Measurements from ENCODE around the gene EN2. TPM values are rescaled to one million over a fixed set of nuclear protein-coding genes. Genes with fewer than 3 reads are reported as not detected.

EN2 gene
- polyA plus RNA-seq, 1 donor: 1.0 TPM

DNA sequence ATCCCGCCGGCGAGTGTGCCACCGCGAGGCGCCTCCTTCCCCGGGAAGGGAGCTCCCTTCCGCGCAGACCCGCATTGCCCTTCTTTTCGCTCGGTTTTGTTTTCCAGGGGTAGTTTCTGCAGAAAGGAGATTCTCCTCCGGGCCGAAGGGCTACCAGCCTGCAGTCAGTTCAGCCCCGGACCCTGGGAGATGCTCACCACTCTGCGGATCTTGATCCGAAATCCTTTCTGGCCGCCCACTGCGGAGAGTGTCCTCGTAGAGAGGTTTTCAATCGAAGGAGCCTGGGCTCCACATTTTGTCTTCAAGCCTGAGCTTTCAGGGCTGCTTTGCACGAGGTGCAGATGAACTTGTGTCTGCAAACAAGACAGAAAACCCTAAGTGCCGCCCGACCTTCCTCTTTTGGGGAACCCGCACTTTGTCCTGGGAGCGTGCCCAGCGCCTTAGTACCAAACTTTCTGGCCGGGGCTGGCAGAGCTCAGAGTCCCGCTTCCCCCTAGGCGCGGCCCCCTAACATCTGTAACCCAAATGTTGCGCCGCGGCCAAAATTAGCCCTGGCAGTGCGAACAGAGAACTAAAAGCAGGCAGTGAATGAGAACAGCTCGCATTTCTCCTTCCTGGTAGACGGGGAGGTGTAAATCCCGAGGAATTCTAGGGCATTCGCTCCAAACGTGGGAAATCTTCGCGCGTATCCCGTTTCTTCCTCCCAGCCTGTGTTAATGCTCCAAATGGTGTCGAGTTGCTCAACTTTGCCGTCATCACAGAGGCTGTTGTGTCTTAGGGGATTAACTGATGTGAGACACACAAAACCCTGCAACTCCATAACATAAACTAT, 6.7 kb upstream of the EN2 start:
- no peak for DNase-seq

DNA sequence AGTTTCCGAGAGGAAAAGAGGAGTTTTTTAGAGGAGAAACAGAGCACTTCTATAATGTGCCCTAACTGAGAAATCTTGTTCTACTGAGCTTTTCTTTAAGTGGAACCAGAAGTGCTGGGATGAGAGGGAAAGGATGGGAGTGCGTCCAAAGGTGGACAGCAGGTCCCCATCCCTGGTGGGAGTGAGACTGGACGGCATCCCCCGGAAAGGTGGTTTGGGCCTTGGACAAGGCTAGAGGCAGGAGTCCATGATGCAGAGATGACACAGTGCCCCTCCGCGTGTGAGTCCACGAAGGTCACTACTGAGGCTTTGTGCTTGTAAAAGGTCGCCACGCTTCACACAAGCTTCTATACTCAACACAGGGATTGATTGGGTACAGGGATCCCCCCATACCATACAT, 6.1 kb upstream of the EN2 start:
- no peak for DNase-seq

DNA sequence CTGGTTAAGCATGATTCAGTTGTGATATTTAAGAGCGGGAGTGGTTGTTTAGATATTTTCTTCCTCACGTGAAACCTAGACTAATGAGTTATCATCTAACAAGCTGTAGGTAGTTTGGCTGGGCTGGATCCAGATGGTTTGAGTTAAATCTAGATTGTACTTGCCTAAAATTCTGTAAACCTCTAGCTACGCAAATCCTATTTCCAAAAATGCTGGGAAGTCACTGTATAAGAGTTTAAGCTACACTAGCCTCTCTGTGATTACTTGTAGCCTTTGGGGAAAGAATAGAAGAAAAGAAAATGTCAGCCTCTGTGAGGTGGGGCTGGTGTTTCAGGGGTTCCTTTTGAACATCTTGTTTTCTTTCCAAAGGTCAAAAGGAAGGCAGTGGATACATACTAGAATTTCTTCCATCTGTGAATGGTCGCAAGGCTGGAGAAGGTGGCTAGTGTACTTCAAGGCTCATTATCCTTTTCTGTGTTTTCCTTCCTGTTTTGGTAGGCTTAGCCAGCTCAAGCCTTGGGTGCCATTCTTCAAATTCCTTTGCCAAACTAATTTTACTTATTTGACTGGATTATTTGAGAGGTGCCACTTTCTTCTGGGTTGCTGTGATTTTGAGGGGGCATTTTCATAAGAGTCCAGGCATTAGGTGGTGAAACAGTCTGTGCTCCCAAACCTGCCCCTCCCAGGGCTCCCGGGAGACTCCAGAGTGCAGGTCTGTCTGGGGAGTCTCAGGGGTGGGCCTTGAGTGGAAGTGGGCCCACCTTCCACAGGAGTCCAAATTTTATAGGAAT, 5.2 kb upstream of the EN2 start:
- DNase-seq: no peak

DNA sequence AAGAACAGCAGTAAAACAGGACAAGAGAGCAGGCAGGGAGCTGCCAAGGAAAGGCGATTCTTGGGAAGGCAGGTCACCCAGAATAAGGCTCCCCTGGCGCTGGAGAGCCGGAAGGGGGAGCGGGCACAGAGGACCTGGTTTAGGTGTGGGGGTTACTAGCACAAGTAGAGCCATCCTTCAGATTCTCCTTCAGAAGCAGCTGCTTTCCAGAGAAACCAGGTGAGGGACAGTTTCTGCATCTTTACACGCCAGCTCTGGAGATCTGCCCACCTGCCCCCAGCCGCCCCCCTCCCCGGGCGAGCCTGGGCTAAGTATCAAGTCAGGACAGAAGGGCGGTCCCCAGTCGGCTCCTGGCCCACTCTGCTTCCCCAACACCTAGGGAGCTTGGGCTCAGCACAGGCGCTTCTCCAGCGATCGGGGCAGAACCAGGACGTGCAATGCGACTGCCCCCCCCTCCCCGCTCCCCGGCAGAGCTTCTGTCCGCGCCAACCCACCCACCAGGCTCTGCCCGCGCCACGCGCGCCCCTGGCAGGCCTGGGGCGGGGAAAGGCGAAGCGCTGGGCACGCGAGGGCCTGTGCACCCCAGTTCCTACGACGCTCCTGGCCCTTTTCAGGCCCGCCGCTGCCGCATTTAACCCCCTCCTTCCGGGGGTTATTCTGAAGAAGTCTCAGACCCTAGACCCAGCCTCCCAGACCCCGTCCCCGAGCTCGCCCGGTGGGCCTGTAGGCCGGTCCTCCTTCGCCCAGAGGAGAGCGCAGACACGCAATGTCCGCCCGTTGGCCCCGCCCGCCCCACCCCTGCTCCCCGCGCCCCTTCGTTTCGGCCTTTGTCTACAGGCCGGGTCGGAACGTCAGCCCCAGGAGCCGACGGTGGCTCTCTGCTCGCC, 4.4 kb upstream of the EN2 start:
- no peak for DNase-seq

DNA sequence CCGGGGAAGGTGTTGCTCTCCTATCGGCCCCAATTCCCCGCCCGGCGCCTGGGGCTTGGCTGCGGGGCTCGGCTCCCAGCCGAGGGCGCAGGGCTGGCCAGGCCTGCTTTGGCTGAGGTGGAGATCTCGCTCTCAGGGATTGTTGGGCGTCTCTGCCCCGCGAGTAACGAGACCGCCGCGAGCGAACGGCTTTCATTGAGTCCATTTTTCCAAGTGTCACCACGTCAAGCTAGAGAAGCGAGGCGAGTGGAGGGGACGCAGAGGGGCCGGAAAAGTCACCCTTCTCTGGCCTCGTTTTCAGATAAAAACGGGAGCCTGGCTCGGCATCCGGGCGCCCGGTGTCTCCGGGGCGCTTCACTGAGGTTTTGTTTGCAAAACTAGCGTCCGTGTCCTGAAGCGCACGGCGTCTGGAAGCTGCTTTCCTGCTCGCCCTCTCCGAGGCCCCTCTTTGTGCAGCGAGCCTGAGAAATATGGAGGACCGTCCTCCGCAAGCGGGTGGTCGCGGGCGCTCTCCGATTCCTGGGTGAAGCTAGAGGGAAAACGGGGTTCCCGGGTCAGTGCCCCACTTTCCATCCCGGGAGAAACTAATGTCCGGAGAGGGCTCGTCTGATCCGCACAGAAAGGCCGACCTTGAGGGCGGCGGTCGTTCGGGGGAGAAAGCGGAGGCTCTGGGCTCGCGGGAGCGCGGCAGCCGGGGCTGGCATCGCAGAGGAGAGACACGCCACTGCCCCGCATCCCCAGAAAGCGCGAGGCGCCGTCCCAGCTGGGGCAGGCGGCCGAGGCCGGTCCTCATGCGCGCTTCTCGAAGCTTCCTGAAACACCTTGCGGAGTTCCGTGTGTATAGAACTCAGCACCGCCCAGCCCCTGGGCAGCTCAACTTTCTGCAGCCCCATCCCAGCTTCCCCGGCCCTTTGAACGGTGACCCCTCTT, 3.5 kb upstream of the EN2 start:
- DNase-seq: no peak

DNA sequence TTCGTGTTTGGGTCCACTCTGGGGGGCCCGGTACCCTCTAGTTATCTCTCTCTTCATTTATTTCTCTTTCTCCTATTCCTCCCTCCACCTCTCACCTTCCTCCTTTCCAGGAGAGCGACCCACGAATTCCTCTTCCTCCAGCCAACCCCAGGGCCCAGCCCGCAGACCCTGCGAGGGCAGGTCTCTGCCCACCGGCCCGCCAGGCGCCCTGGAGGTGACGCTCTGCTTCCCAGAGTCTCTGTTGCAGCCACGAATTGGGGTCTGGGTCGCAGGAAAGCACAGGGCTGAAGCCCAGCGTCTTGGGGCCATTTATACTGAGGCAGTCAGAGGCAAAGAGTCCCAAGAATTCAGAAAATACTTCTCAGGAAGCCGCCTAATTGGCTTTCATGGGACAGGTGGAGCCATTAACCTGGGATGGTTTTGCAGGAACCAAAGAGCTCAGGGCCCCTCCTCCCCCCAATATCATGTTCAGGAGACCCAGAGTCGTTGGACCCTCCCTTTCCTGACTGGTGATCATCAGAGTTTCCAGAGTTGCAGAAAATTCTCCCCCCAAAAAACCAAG, 2.7 kb upstream of the EN2 start:
- no peak for DNase-seq

DNA sequence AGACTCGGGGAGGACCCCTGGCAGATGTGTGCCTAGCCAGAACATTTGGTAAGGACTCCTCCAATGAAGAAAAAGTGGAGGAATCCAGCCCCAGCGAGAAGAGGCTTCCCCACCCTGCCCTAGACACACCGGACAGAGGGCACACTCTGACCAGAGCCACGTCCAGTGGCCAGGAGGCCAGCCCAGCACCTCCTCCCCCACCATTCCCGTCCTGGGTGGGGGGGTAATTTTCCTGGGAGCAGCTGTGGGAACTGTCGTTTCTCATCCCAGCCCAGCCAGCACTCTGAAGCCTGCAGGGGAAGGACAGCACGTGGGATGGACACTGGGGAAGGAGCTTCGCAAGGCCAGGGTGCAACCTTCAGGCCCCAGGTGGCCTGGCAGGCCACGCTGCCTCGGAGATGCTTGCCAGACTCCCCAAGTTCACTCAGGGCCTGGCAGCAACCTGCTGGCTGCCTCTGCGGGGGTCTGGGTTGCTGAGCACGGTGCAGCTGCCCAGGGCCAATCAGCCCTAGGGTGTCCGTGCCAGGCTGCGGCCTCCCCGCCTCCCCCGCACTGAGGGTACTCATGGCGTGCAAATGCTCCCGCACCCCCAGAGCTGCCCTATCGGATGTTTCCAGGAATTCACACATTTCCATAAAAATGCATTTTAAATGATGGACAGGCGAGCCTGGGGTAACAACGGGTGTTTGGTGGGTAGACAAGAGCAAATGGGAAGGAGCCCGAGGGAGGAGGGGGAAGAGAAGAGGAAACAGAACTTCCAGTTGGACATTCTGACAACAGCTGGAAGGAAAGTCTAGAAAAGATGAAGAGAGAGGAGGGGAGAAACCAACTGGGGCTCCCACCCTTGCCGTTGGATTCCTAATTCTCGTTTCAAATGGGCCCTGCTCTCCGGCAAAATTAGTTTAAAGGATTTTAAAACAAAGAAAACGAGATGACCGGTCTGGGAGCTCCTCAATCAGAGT, 1.9 kb upstream of the EN2 start:
- DNase-seq: no peak

DNA sequence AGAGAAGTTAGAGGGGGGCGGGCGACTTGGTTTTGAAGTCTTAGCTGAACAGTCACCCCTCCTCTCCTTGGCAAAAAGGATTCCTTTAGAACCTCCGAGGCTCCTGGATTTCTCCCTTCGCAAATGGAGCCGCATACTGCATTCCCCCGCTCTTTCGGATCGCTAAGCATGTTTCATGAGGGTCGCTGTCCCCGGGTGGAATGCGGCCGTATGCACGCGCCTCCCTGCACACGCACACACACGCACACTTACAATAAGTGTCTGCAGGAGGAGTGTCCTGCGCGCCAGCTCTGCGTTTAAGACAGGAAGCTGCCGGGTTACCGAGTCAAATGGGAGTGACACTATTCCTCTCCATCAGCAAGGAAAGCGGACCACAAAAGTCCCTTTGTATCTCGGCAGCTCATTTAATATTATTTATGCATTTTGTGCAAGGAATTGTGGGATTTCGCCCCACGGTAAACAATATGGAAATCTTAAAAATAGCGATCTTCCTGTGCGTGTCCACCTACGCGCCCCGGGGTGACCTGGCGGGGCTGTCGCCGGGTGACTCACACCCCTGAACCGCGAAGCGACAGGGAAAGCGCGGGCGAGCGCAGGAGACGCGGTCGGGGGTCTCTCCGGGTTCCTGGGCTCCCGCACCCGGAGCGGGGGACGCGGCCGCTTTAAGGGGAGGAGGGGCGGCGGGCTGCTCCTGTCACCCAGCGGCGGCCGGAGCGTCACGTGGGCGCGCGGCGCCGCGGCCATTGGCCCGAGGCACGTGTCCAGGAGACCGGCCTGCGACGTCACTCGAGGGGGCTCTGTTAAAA, 988 bp upstream of the EN2 start:
- DNase-seq: peak; percentile 83

DNA sequence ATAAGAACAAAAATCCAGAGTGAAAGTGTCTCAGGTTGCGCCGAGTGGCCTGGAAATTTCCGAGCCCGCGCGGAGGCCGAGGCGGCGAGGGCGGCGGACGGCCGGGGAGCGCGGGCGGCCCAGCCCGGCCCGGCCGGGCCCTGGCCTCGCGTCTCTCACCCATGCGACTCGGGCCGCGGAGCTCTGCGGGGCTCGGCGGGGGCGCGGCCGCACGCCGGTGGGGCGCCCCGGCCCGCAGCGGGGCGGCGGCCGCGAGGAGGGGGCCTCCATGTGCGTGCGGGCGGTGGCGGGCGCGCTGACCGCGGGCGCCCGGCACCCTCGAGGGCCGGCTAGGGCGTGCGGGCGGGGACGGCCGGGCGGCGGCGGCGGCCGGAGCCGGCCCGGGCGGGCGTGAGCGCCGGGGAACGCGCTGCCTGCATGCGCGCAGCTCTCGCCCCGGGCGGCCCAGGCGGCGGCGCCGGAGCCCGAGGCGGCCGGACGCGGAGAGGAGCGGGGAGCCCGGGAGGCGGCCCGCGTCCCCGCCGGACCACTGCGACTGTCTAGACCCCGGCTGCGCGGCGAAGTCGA, 302 bp upstream of the EN2 start:
- no peak for DNase-seq

DNA sequence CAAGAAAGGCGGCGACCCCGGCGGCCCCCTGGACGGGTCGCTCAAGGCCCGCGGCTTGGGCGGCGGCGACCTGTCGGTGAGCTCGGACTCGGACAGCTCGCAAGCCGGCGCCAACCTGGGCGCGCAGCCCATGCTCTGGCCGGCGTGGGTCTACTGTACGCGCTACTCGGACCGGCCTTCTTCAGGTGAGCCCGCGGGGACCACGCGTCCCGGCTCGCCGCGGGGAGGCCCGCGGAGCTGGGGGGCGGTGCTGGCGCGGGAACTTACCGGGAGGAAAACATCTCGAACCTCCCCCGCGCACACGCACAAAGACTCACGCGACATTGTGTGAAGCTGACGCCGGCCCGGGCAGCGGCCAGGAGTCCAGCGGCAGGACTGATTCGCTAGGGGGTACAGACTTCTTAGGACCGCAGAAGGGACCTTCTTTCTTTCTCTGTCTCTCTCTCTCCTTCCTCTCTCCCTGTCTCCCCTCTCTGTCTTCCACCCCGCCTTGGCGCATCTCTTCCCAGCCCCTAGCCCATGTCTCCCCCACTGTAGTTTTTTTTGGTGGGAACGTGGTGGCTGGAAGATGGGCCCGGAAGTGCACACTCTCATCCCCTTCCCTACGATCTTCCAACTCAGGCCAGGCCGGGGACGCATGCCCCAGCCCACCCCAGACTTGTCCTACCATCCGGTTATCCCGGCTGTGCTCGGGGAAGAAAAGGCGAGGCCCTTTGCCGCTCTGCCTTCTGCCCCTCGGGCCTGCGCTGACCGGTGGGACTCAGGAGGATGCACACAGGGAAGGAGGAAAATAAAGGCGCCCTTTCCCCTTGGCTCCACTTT, 1.2 kb downstream of the EN2 start:
- no peak for DNase-seq

DNA sequence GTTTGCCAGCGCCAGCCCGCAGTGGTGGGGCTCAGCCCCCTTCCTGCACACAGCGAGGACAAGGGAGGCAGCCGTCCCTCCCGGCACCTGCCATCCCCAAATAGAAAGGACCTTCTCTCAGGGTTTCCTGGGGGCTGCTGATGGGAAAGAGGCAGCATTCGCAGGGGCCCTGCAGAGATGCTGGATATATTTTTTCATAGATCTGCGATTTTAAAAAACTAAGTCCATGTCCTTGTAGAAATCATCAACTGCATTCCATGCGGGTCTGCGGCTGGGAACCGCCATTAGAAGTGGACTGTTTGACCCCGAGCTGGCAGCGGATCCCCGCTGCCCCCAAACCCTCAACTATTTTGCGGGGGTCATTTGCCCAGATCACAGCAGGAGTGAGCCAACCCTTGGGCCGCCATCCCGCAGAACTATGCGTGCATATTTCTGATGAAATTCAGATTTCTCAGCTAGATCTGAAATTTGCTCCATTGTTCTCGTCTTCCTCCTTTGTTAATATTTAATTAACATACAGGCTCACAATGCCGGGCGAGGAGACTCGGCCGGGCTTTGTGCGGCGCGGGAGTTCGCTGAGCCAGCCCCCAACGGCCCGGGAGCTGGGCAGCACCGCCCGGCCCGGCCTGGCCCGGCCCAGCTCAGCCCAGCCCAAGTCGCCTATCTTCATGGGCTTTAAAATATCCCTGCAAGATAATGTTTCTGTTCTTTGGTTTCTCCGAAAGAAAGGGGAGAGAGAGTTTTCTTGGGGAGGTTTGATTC, 2.0 kb downstream of the EN2 start:
- DNase-seq: no peak

DNA sequence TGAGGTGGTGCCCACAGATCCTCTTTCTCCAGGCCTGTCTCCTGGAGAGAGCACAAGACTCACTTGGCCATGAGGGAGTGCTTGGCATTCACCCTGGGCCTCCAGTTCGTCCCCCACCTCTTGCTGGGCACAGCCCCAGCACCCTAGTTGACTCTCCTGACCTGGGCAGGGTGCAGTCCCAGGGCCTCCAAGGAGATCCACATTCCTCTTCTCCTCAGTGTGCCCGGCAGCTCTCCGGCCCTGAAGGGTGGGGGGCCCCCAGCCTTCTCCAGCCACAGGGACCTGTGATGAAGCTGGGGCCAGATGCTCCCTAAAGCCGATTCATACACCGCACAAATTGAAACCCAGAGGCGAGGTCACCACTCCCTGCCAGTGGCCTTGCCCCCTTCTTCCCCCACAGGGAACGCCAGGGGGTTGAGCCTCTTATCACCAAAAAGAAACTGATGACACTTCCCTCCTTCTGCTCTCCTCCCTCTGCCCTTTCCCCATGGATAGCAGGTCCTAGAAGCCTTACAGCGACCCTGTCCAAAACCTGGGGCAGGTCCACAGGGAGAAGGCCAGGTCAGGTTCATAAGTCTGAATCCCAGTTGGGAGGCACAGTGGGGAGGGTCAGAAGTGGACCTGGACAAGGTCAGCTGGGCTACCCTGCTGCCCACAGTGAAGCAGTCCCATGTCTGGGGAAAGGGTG, 3.1 kb downstream of the EN2 start:
- DNase-seq: no peak

DNA sequence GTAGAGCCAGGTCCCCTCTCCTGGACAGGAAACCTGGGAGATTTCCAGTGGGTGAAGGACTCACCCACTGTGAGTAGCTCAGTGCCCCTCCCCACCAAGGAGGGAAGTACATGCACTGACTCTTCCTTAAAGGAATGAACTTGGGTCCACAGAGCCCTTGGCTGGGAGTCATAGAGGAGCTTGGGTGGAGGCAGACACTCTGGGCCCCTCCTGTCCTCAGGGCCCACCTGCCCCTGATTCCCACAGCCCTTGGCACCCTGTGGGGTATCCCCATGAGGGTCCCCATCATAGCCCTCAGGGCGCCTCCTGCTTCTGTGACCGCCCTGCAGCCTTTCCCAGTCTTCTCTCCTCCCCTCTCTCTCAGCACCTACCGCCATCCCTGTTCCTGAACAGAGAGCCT, 3.7 kb downstream of the EN2 start:
- no peak for DNase-seq

DNA sequence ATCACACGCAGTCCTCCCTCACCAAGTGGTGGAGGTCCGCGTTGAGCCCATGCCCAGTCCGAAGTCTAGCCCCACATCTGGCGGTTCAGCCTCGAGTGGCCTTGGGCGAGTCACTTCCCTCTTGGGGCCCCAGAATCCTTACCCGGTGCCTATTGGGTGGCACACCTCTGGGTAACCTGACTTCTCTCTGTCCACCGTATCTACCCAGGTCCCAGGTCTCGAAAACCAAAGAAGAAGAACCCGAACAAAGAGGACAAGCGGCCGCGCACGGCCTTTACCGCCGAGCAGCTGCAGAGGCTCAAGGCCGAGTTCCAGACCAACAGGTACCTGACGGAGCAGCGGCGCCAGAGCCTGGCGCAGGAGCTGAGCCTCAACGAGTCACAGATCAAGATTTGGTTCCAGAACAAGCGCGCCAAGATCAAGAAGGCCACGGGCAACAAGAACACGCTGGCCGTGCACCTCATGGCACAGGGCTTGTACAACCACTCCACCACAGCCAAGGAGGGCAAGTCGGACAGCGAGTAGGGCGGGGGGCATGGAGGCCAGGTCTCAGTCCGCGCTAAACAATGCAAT, 4.3 kb downstream of the EN2 start:
- no peak for DNase-seq

DNA sequence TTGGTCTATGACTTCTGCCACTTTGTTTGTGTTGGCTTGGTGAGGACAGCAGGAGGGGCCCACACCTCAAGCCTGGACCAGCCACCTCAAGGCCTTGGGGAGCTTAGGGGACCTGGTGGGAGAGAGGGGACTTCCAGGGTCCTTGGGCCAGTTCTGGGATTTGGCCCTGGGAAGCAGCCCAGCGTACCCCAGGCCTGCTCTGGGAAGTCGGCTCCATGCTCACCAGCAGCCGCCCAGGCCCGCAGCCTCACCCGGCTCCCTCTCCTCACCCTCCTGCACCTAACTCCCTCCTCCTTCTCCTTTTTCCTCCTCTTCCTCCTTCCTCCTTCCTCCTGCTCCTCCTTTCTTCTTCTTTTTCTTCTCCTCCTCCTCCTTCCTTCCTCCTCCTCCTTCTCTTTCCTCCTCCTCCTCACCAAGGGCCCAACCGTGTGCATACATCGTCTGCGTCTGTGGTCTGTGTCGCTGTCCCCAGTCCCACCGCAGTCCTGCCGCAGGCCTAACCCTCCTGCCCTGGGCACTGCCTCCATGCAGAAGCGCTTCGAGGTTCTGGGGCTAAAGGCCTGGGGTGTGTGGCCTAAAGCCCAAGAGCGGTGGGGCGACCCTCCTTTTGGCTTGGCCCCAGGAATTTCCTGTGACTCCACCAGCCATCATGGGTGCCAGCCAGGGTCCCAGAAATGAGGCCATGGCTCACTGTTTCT, 5.3 kb downstream of the EN2 start:
- DNase-seq: no peak

DNA sequence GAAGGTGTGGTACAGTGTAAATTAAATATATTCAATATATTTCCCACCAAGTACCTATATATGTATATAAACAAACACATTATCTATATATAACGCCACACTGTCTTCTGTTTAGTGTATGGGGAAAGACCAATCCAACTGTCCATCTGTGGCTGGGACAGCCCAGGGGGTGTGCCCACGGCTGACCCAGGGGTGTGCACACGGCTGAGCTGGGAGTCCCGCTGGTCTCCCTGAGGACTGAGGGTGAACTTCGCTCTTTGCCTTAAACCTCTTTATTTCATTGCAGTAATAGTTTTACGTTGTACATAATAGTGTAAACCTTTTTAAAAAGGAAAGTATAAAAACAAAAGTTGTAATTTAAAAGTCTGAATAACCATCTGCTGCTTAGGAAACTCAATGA, 6.3 kb downstream of the EN2 start:
- DNase-seq: no peak
